HG02763 (cell line): ENCODE data around the gene FRRS1.

Experiments used
- ATAC-seq: cut with Tn5 transposase; IDR thresholded peaks from one replicate; pipeline ENCODE4 v1.9.1; 2021; ENCODE audit warnings: mild to moderate bottlenecking, moderate library complexity; ENCODE audit not compliant: unreplicated experiment

Gene FRRS1

DNA sequence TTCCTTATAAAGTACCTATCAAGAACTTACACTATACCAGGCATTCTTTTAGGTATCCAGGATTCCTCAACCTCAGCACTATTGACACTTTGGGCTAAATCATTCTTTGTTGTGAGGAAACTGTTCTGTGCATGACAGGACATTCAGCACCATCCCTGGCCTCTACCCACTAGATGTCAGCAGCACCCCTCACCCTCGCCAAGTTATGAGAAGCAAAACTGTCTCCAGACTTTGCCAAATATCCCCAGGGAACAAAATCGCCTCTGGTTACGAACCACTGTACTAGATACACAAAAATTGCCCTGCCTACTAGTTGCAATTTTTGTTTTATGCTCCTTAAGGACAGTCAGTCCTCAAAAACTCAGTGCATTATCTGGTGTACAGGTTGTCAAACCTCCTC is 84.9 kb downstream of the FRRS1 start:
- ATAC-seq, result no peak

DNA sequence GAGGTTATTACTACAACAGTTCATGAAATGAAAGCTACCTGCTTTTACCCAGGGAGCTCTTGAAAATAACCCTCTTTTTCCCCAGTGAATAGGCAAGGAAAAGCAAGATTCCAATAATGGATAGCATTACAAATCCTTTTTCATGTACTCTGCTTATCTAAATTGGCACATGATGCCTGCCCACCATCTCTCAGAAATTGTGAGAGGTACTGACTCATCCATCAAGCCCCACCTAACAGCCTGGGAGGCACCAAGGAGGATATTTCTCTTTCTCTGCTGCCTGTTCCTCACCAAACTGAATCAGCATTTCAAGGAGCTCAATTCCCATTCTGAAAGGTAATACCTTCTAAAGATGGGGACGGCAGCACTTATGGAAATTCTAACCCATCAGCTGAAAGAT is 86.2 kb downstream of the FRRS1 start:
- ATAC-seq, result no peak

GRCh38 chr1:99677416-99677815 is 89.0 kb downstream of the FRRS1 start:
- no peak for ATAC-seq

- no peak for ATAC-seq
These were observed 89.6 kb downstream of the FRRS1 start for GRCh38 chr1:99676876-99677275.

DNA sequence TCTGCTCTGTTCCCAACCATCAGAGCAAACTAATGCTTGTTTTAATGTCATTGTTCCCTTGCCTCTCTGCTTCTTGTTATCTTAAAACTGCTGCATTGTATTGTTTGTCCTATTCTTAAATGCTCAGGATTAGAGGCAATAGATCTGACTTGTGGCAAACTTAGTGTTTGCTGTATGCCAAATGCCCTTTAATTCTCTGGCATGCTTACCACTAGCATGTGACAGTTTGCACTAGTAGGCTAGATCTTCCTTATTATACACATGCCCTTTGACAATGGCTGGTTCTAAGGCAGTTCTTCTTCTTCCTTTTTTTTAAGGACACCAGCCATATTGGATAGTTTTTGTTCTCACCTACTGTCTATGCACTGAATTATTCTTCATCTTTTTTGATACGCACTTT is 90.4 kb downstream of the FRRS1 start:
- ATAC-seq, result no peak

GRCh38 chr1:99675292-99675691 is 91.1 kb downstream of the FRRS1 start:
- ATAC-seq, result no peak

GRCh38 chr1:99674115-99675064 is 92.0 kb downstream of the FRRS1 start:
- ATAC-seq, result no peak

DNA sequence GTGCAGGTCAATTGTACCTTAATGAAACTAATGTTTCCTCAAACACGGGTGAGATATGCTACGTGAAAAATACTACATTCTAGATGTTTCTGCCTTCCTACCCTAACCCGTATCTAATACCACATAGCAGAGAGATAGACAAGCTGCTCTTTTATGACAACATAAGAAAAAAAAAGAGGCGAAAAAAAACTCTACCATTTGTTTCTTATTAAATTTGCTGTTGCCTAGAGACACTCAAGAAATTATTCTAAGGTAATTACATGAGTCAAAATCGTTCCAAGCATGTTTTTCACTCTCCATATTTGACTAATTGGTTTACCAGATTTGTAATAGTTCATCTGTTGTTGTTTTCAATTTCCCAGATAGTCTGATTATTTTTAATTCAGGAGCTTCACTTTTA is 93.1 kb downstream of the FRRS1 start:
- no peak for ATAC-seq

DNA sequence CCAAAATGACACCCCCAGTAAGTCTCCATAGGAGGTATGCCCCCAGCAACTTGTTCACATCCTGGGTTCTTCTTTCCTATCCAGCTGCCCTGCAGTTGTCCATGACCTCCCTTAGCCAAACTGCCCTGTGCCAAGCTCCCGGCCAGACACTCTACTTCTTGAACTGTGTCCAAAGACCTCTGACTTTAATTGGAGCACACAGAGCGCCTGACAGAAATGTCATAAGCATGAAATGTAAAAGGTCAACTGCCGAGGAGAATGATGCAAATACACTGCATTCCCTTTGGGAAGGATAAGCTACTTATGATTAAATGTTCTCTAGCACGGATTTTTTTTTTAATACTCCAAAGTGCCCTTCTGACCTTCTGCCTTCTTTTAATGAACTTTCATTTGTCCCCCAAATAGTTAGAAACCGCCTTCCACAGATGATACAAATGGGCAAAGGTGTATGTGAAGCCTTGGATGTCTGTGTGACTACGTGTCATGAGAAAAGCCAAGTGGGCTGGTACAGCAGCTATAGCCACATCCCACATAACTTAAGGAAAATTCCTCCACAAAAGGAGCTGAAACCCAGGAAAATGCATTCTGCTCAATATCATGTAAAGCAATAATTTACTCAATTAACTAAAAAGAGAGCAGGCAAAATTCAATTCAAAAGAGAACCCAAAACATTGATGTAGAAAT is 93.8 kb downstream of the FRRS1 start:
- ATAC-seq, result no peak

- ATAC-seq, result no peak
These were observed 94.4 kb downstream of the FRRS1 start for GRCh38 chr1:99672038-99672437.

DNA sequence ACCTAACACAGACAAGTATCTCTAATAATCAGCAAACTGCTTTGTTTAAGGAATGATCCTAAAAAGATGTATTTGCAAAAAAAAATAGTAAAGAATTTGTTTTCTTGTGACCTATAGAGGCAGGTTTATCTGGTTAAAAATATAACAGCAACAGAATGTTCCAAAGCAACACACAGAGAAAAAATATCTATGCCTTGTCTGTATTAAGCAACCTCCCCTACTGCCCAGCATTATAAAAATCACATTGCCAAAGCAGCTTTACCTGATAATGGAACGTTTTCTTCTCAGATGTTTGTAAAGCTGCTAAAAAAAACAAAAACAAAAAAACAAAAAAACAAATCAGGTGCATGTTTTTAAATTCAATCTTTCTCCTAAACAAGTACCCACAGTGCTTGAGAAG is 95.9 kb downstream of the FRRS1 start:
- no peak for ATAC-seq

- ATAC-seq, result no peak
These were observed 96.6 kb downstream of the FRRS1 start for GRCh38 chr1:99669821-99670220.

DNA sequence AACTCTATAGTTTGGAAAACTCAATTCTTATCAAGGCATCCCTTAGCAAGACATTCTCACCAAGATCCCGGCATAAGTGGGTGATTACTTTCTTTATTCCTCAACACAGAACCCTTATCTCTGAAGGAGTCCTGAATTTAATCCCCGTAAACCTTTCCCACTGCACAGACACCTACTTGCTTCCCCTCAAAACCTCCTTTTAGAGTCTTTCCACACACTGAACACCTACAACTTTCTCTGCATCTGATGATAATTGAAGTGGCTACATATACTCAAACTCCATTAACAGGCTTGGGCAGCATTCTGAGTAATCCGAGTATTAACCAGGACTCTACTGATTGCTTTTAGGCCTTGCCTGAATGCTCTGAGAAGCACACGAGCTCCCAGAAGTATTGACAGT is 97.1 kb downstream of the FRRS1 start:
- no peak for ATAC-seq

DNA sequence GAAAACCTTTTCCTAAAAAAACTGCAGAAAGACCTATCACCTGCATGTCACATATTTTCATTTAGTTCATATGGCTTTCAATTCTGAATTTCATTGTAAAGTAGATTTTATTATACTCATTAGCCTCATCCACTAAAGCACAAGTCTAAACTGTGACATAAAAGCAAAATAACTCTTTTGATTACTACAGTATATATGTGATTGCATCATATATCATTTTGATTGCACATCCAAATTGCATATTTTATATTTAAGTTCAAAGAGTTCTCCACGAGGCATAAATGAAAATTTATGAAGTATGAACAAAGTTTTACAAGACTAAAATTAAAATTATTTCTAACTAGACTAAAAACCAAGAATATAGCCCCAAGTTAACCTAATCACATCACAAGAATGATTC is 101.2 kb downstream of the FRRS1 start:
- no peak for ATAC-seq

DNA sequence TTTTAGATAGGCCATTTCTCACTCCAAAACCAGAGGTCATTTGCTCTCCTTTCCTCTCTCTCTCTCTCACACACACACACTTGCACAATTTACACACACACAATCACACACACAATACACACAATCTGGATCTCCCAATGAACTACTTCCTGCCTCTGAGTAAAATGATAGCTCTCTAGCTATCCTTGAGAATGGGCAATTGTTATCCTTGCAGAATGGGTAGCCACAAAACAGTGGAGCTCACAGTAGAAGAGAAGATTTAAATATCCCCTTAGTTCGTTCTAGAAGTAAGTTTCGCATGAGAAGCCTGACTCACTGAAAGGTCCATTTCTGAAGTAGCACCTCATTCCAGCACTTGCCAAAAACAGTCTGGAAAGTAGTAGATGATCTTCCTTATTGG is 102.9 kb downstream of the FRRS1 start:
- no peak for ATAC-seq

DNA sequence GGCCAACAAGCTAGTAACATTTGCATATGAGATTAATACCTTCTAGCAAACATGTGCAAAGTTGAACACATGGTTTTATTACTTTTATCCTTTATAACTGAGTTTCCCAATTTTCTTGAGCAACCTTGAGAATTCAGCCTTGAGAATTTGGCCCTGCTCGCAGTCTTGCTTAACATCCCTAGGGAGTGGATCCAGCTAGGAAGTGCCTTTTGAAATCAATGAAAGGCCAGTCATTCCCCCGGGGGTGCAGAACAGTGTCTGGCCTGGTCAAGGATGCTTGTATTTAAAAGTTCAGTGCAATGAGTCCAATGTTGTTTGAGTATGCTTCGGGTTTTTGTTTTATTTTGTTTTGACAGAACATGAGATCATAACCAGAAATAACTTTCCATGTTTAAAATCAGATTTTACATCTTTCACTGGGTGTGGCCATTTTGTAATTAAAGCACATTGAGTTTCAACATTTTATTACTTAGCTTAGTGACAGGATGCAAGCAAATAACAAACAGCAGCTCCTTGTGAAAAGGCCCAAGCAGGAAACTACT is 103.8 kb downstream of the FRRS1 start:
- ATAC-seq, result no peak

DNA sequence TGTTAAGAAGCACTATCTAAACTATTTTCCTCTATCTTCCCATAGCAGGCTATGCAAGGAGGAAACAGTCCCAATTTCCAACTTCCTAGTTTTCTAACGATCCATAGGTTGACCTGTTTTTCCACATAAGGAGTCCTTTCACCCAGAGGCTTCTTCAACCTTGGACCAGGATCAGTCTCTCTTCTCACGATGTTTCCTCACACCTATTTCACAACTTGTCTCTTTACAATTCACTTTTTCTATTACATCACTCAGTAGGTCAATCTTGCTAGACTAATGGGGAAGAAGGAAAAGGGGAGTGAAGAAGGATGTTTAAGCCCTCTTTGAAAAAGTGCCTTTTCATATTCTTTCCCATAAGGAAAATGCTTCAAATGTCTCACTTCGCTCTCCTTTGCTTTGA is 104.7 kb downstream of the FRRS1 start:
- ATAC-seq, result no peak

DNA sequence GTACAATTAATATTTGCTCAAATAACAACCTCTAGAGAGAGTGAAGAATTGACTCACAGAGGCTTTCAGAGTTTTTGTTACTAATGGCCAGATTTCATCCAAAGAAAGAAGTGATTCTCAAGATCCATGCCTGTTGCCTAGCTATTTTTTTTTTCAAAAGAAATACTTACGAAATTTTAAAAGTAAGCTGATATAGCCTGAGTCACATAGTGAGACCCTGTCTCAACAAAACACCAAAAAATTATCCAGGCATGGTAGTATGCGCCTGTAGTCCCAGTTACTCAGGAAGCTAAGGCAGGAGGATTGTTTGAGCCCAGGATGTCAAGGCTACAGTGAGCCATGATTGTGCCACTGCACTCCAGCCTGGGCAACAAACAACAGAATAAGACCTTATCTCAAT is 105.9 kb downstream of the FRRS1 start:
- no peak for ATAC-seq

GRCh38 chr1:99659755-99660210 is 106.7 kb downstream of the FRRS1 start:
- ATAC-seq, result no peak
